Activated CD8-positive, alpha-beta T cell treated with anti-CD3 and anti-CD28 coated beads, Interleukin-2, amount 10 ng/mL, durations not matched to agents 7 days and 5 days (primary cell): ENCODE results near the gene MDK. TPM values are rescaled to one million over a fixed set of nuclear protein-coding genes. Genes with fewer than 3 reads are reported as not detected.
A peak's percentile ranks its signal among the peaks of the same experiment; 100 is the strongest.

Experiments used
- ATAC-seq: fragments of 150-1000 bp; cut with Tn5 transposase; one replicate; pipeline ENCODE4 v1.10.0; 2021; ENCODE audit warnings: moderate library complexity
- CTCF ChIA-PET: fragments of 350-600 bp; sonication (Branson Sonifier 250); formaldehyde crosslinking; loops from one replicate; lab custom pipeline; 2021; ENCODE audit warnings: antibody characterized with exemption; lab: Charles Lee
- POLR2A ChIA-PET: fragments of 350-600 bp; sonication (Branson Sonifier 250); formaldehyde crosslinking; loops from one replicate; lab custom pipeline; 2021; ENCODE audit warnings: antibody characterized with exemption; lab: Charles Lee
- DNase-seq: peaks from one replicate; pipeline ENCODE4 v3.0.0-alpha.2; 2020
- H3K27ac Mint-ChIP-seq: one replicate; pipeline ENCODE4 v1.8.0; 2021; ENCODE audit warnings: mild to moderate bottlenecking, mixed read lengths
- H3K27me3 Mint-ChIP-seq: one replicate; pipeline ENCODE4 v1.8.0; 2021; ENCODE audit warnings: low read depth, mixed read lengths
- H3K36me3 Mint-ChIP-seq: one replicate; pipeline ENCODE4 v1.8.0; 2021; ENCODE audit warnings: low read depth, mixed read lengths
- H3K4me1 Mint-ChIP-seq: one replicate; pipeline ENCODE4 v1.8.0; 2021; ENCODE audit warnings: low read depth, mixed read lengths
- H3K4me3 Mint-ChIP-seq: one replicate; pipeline ENCODE4 v1.8.0; 2021; ENCODE audit warnings: mild to moderate bottlenecking, mixed read lengths
- H3K9me3 Mint-ChIP-seq: one replicate; pipeline ENCODE4 v1.8.0; 2022; ENCODE audit warnings: mixed read lengths; ENCODE audit not compliant: insufficient read depth
- total RNA-seq, 2 experiments: library from RNA; stranded (reverse); gene quantifications; one replicate each; pipeline ENCODE4 v1.2.3, GENCODE V29; 2021

MDK gene
- total RNA-seq, 2 experiments from 2014 or later = 6.9 to 7.4 TPM

GRCh38 chr11:46391578-46392420 is 10.3 kb downstream of the MDK start, which contains the start of gene CHRM4:
Gene CHRM4, minus strand, starts transcription at chr11:46391776. Its CDS starts 5,219 bp downstream, at chr11:46386557.
- Mint-ChIP-seq H3K4me3 (peak within 1 kb of the TSS; percentile 66), H3K27ac (no peak within 1 kb of the TSS), H3K36me3 (peaks cover 3% of the 10 kb centered on the region), H3K9me3 (no peaks in the 10 kb centered on the region), H3K4me1 (peaks cover 33% of the 10 kb centered on the region), H3K27me3 (peaks cover 49% of the 10 kb centered on the region)
- POLR2A ChIA-PET = no interaction called here
- no peak for ATAC-seq
- no peak for DNase-seq
- CTCF ChIA-PET = interaction anchor here (0.9 to 4.9 kb wide), 5 partner anchors 13 to 137 kb away, joined by 3 to 13 read pairs (median 3); no protein-coding TSS in a partner anchor

DNA sequence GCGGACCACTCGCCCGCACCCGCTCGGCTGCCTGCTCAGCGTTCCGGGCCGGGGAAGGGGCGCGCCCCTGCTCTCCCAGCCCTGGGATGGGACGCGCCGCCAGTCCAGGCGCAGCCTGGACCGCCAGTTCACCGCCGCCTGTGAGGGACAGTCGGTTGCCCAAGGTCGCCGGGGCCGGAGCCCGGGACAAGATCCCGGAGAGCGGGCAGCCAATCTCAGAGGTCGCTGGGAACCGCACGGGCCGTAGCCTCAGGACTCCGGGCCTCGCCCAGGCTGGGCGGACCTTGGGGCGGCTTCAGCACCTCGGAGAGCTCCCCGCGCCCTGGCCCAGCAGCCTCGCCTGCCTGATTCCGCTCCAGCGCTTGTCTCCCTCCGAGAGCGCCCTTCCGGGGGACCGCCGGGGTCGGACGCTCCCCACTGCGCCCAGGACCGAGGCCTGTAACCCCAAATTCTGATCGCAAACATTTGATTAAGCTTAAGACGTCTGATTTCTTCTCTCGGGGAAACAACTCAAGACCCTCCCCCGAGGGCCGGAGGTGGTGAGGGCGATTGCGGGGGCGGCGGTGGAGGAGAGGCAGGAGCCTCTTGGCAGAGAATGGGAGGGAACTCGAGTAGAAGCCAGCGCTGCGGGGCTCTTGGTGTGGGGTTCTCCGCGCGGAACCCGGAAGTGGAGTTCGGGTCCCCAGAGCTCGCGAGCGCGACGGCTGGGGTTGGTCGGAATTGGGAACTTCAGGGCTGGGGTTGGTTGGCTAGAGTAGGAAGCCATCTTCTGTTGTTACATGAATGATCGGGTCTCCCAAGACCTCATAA is 11.2 kb downstream of the MDK start:
- POLR2A ChIA-PET = no interaction called here
- Mint-ChIP-seq H3K4me3 (peak overlapping the region; percentile 66), H3K36me3 (peaks cover 11% of the 10 kb centered on the region), H3K4me1 (peaks cover 28% of the 10 kb centered on the region), H3K27me3 (peaks cover 43% of the 10 kb centered on the region), H3K27ac (no peak overlapping the region), H3K9me3 (no peaks in the 10 kb centered on the region)
- CTCF ChIA-PET = interaction anchor here (0.9 to 4.9 kb wide), 5 partner anchors 12 to 137 kb away, joined by 3 to 13 read pairs (median 3); no protein-coding TSS in a partner anchor
- DNase-seq (peak; percentile 86), ATAC-seq (peak; percentile 85)

DNA sequence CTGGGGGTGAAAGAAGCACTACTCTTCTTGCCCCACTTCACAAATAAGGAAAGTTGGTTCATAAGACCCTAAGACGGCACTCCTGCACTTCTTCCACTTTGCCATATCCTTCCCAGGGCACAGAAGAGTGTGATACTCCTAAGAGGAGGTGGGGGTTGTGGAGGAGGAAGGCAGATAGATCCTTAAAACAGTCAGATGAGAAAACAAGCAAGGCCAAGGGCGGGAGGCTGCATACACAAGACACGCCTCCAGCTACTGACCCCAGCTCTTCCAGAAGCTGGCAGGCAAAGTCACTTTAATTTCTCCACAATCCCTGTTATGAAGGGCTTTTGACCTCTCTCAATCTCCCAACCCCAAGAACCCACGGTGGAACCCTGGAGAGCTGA is 11.8 kb downstream of the MDK start:
- H3K27ac Mint-ChIP-seq = no peak overlapping the region
- POLR2A ChIA-PET = no interaction called here
- no peak for ATAC-seq
- no peak for DNase-seq
- peaks cover 24% of the 10 kb centered on the region for H3K4me1 Mint-ChIP-seq
- peaks cover 12% of the 10 kb centered on the region for H3K36me3 Mint-ChIP-seq
- H3K27me3 Mint-ChIP-seq = peaks cover 38% of the 10 kb centered on the region
- H3K9me3 Mint-ChIP-seq = no peaks in the 10 kb centered on the region
- CTCF ChIA-PET = interaction anchor here (1.5 kb wide), 1 partner anchor 136 kb away, joined by 5 read pairs; no protein-coding TSS in a partner anchor
- peak overlapping the region; percentile 66 for H3K4me3 Mint-ChIP-seq

- no peak overlapping the region for H3K4me3 Mint-ChIP-seq
- no peak for ATAC-seq
Measured at GRCh38 chr11:46393759-46394158, 12.3 kb downstream of the MDK start.

GRCh38 chr11:46397526-46397925 is 16.1 kb downstream of the MDK start:
- Mint-ChIP-seq H3K27me3 (peaks cover 11% of the 10 kb centered on the region), H3K36me3 (peaks cover 12% of the 10 kb centered on the region), H3K27ac (no peak overlapping the region), H3K9me3 (no peaks in the 10 kb centered on the region), H3K4me1 (peaks cover 10% of the 10 kb centered on the region), H3K4me3 (no peak overlapping the region)
- ChIA-PET CTCF (interaction anchor here (2.0 kb wide), 1 partner anchor 132 kb away, joined by 5 read pairs; no protein-coding TSS in a partner anchor), POLR2A (no interaction called here)
- no peak for ATAC-seq
- no peak for DNase-seq

More at GRCh38 chr11:46393759-46394158, 12.3 kb downstream of the MDK start:
- Mint-ChIP-seq H3K4me1 (peaks cover 20% of the 10 kb centered on the region), H3K9me3 (no peaks in the 10 kb centered on the region), H3K27me3 (peaks cover 33% of the 10 kb centered on the region), H3K36me3 (peaks cover 12% of the 10 kb centered on the region), H3K27ac (no peak overlapping the region)
- no peak for DNase-seq
- ChIA-PET POLR2A (no interaction called here), CTCF (interaction anchor here (1.5 kb wide), 1 partner anchor 135 kb away, joined by 5 read pairs; no protein-coding TSS in a partner anchor)

GRCh38 chr11:46402957-46403902 is 21.8 kb downstream of the MDK start:
- ATAC-seq = no peak
- no peak for DNase-seq
- H3K4me3 Mint-ChIP-seq = no peak overlapping the region
- no peaks in the 10 kb centered on the region for H3K27me3 Mint-ChIP-seq
- POLR2A ChIA-PET = interaction anchor here (1.0 kb wide), 1 partner anchor 20 kb away, joined by 3 read pairs; no protein-coding TSS in a partner anchor
- H3K9me3 Mint-ChIP-seq = no peaks in the 10 kb centered on the region
- no peak overlapping the region for H3K27ac Mint-ChIP-seq
- peaks cover 6% of the 10 kb centered on the region for H3K36me3 Mint-ChIP-seq
- no peaks in the 10 kb centered on the region for H3K4me1 Mint-ChIP-seq
- CTCF ChIA-PET = interaction anchor here (1.2 kb wide), 1 partner anchor 87 kb away, joined by 3 read pairs; no protein-coding TSS in a partner anchor

DNA sequence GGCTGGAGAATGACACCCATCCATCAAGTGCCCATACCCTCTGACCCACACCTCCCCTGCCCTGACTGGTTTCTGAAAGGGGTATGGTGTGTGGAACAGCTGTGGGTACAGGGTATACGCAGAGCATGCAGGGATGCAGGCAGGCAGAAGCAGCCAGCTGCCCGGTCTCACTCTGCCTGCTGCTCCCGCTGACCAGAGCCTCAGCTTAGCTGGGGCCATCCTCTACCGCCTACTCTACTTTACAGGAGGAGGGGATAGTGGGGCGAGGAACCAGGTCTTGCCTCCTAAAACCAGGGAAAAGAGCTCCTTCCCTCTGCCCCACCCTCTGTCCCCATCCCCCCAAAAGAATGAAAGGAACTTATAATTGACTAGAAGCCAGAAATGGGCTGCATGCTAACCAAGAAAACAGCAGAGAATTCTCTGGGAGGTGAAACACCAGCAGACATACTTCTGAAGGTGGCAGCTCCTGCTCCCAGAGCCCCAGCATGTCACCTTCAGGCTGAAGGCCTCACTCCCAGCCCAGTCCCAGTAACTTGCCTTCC is 23.1 kb downstream of the MDK start:
- POLR2A ChIA-PET = no interaction called here
- Mint-ChIP-seq H3K9me3 (no peaks in the 10 kb centered on the region), H3K4me1 (no peaks in the 10 kb centered on the region), H3K27me3 (no peaks in the 10 kb centered on the region), H3K4me3 (no peak overlapping the region), H3K36me3 (peaks cover 10% of the 10 kb centered on the region), H3K27ac (no peak overlapping the region)
- CTCF ChIA-PET = interaction anchor here (1.0 kb wide), 1 partner anchor 12 kb away, joined by 3 read pairs; no protein-coding TSS in a partner anchor
- ATAC-seq = no peak
- no peak for DNase-seq

DNA sequence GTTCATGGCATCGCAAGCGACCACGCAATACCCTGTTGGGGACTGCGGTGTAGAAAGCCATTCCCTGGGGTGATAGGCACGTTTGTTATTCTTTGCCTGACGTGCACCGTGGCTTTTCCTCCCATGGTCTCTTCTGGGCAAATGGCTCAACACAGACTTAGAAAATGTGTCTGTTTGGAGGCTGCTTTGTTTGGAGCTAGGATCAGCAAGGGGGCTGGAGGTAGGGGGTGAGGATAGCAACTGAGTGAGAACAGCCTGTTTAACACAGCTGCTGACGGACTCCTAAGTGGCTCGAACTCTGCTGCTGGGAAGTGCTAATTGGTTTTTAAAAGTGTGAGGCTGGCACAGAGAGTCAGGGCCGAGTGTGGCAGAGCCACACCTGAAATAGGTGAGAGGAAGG is 26.2 kb downstream of the MDK start:
- H3K4me1 Mint-ChIP-seq = no peaks in the 10 kb centered on the region
- H3K27ac Mint-ChIP-seq = no peak overlapping the region
- H3K9me3 Mint-ChIP-seq = no peaks in the 10 kb centered on the region
- no peak overlapping the region for H3K4me3 Mint-ChIP-seq
- H3K36me3 Mint-ChIP-seq = peaks cover 10% of the 10 kb centered on the region
- CTCF ChIA-PET = interaction anchor here (1.1 kb wide), 1 partner anchor 55 kb away, joined by 3 read pairs; no protein-coding TSS in a partner anchor
- POLR2A ChIA-PET = no interaction called here
- ATAC-seq (no peak), DNase-seq (no peak)
- no peaks in the 10 kb centered on the region for H3K27me3 Mint-ChIP-seq

DNA sequence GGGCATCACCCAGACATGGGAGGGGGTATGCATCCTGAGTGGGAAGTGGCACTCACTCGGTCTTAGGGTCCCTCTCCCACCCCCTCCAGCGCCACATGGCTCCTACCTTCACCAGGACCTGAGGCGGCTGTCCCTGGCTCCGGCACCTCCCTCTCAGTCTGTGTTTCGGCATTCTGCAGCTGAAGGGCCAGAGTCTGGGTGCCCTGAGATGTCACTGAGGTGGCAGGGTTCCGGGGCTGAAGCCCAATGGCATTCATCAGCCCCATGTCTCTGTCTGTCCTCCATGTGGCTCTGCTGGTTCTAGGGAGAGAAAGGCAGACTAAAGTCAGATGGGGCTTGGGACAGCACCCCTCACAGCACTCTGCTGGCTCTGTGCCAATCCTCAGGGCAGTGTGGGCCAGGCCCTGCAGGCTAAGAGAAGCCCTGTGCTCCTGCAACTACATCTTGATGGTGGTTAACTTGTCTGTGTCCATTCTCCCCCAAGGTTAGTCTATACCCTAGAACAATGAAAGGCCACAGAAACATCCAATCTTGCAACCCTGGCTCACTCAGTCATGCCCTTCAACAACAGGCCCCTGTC is 27.0 kb downstream of the MDK start:
- Mint-ChIP-seq H3K27ac (no peak overlapping the region), H3K9me3 (no peaks in the 10 kb centered on the region), H3K27me3 (no peaks in the 10 kb centered on the region), H3K36me3 (peaks cover 12% of the 10 kb centered on the region), H3K4me3 (no peak overlapping the region), H3K4me1 (peaks cover 7% of the 10 kb centered on the region)
- ChIA-PET POLR2A (no interaction called here), CTCF (interaction anchor here (0.8 kb wide), 1 partner anchor 20 kb away, joined by 3 read pairs; no protein-coding TSS in a partner anchor)
- ATAC-seq = no peak
- DNase-seq = no peak

GRCh38 chr11:46410021-46410420 is 28.6 kb downstream of the MDK start:
- peaks cover 21% of the 10 kb centered on the region for H3K4me1 Mint-ChIP-seq
- H3K27ac Mint-ChIP-seq = no peak overlapping the region
- H3K27me3 Mint-ChIP-seq = no peaks in the 10 kb centered on the region
- POLR2A ChIA-PET = no interaction called here
- H3K9me3 Mint-ChIP-seq = no peaks in the 10 kb centered on the region
- no peak for ATAC-seq
- no peak overlapping the region for H3K4me3 Mint-ChIP-seq
- no peak for DNase-seq
- CTCF ChIA-PET = interaction anchor here (1.4 to 1.6 kb wide), 2 partner anchors 57 to 120 kb away, joined by 3 to 6 read pairs; no protein-coding TSS in a partner anchor
- peaks cover 24% of the 10 kb centered on the region for H3K36me3 Mint-ChIP-seq
